Naive thymus-derived CD4-positive, alpha-beta T cell (primary cell): ENCODE data around the gene EIF1AD. TPM values are rescaled to one million over a fixed set of nuclear protein-coding genes. Genes with fewer than 3 reads are reported as not detected.

ENCODE experiments used
- ATAC-seq: fragments of 150-1000 bp; cut with Tn5 transposase; 2 replicates; pipeline ENCODE4 v1.10.0; 2021; ENCODE audit warnings: mild to moderate bottlenecking, moderate library complexity
- CTCF ChIA-PET: fragments of 350-600 bp; sonication (Branson Sonifier 250); formaldehyde crosslinking; loops from one replicate; lab custom pipeline; 2021; ENCODE audit warnings: antibody characterized with exemption; lab: Charles Lee
- POLR2A ChIA-PET: fragments of 350-600 bp; sonication (Branson Sonifier 250); formaldehyde crosslinking; loops from one replicate; lab custom pipeline; 2021; ENCODE audit warnings: antibody characterized with exemption, inconsistent platforms; lab: Charles Lee
- DNase-seq, 9 donors: peaks; one replicate each; pipeline versions ENCODE4 v3.0.0 to v3.0.0-alpha.2; 2020 to 2022; ENCODE audit warnings: mixed read lengths in 1 of 9
- H3K27ac ChIP-seq: one replicate; pipeline ENCODE4 v1.7.0; 2013; ENCODE audit warnings: mild to moderate bottlenecking, low read depth, low read length, moderate library complexity
- H3K27me3 ChIP-seq, 2 donors: one replicate each; pipeline ENCODE4 v1.7.0; 2013; ENCODE audit warnings: low read length in 2 of 2, mild to moderate bottlenecking in 2 of 2, moderate library complexity in 2 of 2; ENCODE audit not compliant: control insufficient read depth in 2 of 2, insufficient read depth in 2 of 2
- H3K36me3 ChIP-seq, 3 experiments: 1 replicate in 2 of 3; 2 replicates in 1 of 3; pipeline ENCODE4 v1.7.0; 2013; ENCODE audit warnings: low read length in 3 of 3, mild to moderate bottlenecking in 3 of 3, moderate library complexity in 1 of 3; ENCODE audit not compliant: insufficient read depth in 3 of 3, control insufficient read depth in 2 of 3
- H3K4me1 ChIP-seq, 2 donors: one replicate each; pipeline ENCODE4 v1.7.0; 2013; ENCODE audit warnings: low read length in 2 of 2, mild to moderate bottlenecking in 2 of 2, moderate library complexity in 1 of 2; ENCODE audit not compliant: control insufficient read depth in 2 of 2, insufficient read depth in 2 of 2
- H3K4me3 ChIP-seq: 2 replicates; pipeline ENCODE4 v1.7.0; 2013; ENCODE audit warnings: mild to moderate bottlenecking, low read length
- H3K9me3 ChIP-seq, 3 experiments: 1 replicate in 2 of 3; 2 replicates in 1 of 3; pipeline ENCODE4 v1.7.0; 2013; ENCODE audit warnings: low read length in 3 of 3; ENCODE audit not compliant: control insufficient read depth in 2 of 3
- H3K27ac Mint-ChIP-seq, 9 donors: one replicate each; pipeline ENCODE4 v1.8.0; 2020 to 2022; ENCODE audit warnings: mixed read lengths in 9 of 9, mild to moderate bottlenecking in 8 of 9, moderate library complexity in 5 of 9, inconsistent platforms in 2 of 9
- H3K27me3 Mint-ChIP-seq, 5 donors: one replicate each; pipeline ENCODE4 v1.8.0; 2021 to 2022; ENCODE audit warnings: mixed read lengths in 5 of 5, mild to moderate bottlenecking in 1 of 5
- H3K36me3 Mint-ChIP-seq, 5 donors: one replicate each; pipeline ENCODE4 v1.8.0; 2020 to 2022; ENCODE audit warnings: mixed read lengths in 5 of 5, mild to moderate bottlenecking in 3 of 5, inconsistent platforms in 1 of 5
- H3K4me1 Mint-ChIP-seq, 7 donors: one replicate each; pipeline ENCODE4 v1.8.0; 2020 to 2022; ENCODE audit warnings: mixed read lengths in 7 of 7, mild to moderate bottlenecking in 3 of 7, inconsistent platforms in 1 of 7
- H3K4me3 Mint-ChIP-seq, 10 donors: one replicate each; pipeline ENCODE4 v1.8.0; 2020 to 2022; ENCODE audit warnings: mild to moderate bottlenecking in 10 of 10, mixed read lengths in 10 of 10, moderate library complexity in 6 of 10, inconsistent platforms in 2 of 10
- H3K9me3 Mint-ChIP-seq, 11 donors: one replicate each; pipeline ENCODE4 v1.8.0; 2020 to 2022; ENCODE audit warnings: mixed read lengths in 11 of 11, mild to moderate bottlenecking in 4 of 11, inconsistent platforms in 1 of 11, moderate library complexity in 1 of 11
- intact Hi-C, 2 donors: fragments of 100-400 bp; cut with micrococcal nuclease; formaldehyde crosslinking; loops; one replicate each; pipeline ENCODE4 v1.15.1; 2023
- polyA plus RNA-seq, 2 donors: library from polyadenylated mRNA; unstranded; fragments of 300-500 nt; fragmentation: Illumina TruSeq; gene quantifications; one replicate each; pipeline ENCODE4 v1.2.3, GENCODE V29; 2021
- total RNA-seq, 6 experiments: library from RNA in 5 of 6; stranded (reverse) in 5 of 6; gene quantifications; 1 replicate in 5 of 6; 2 replicates in 1 of 6; pipeline ENCODE4 v1.2.3 and lab custom pipeline; 2021 to 2026

The EIF1AD gene
- total and polyA plus RNA-seq, 7 experiments from 2014 or later = 17.7 to 114 (median 58.2) TPM

- H3K36me3 ChIP-seq = peaks cover 31 to 78% (median 35%) of the 10 kb centered on the region in 3 experiments
- no peak for ATAC-seq
- H3K4me3 ChIP-seq = no peak overlapping the region
- H3K27ac Mint-ChIP-seq = no peak overlapping the region
- intact Hi-C loops = no loop called here
- no peaks in the 10 kb centered on the region for H3K27me3 Mint-ChIP-seq
- ChIA-PET CTCF (interaction anchor here (0.6 kb wide), 1 partner anchor 430 kb away, joined by 3 read pairs; no protein-coding TSS in a partner anchor), POLR2A (interaction anchor here (0.6 to 1.1 kb wide), 2 partner anchors 93 to 474 kb away, joined by 3 to 4 read pairs; no protein-coding TSS in a partner anchor)
- peaks cover 20 to 45% (median 32%) of the 10 kb centered on the region in 7 donors for H3K4me1 Mint-ChIP-seq
- H3K36me3 Mint-ChIP-seq = peaks cover 14 to 41% (median 31%) of the 10 kb centered on the region in 5 donors
- H3K27me3 ChIP-seq = no peaks in the 10 kb centered on the region
- no peak for DNase-seq
- H3K4me1 ChIP-seq = peaks cover 19 to 20% of the 10 kb centered on the region in 2 donors
- H3K9me3 ChIP-seq = no peaks in the 10 kb centered on the region
- no peak overlapping the region for H3K4me3 Mint-ChIP-seq
- H3K27ac ChIP-seq = no peak overlapping the region
- H3K9me3 Mint-ChIP-seq = no peaks in the 10 kb centered on the region
These were observed 34.5 kb downstream of the EIF1AD start for GRCh38 chr11:65967329-65967934.

DNA sequence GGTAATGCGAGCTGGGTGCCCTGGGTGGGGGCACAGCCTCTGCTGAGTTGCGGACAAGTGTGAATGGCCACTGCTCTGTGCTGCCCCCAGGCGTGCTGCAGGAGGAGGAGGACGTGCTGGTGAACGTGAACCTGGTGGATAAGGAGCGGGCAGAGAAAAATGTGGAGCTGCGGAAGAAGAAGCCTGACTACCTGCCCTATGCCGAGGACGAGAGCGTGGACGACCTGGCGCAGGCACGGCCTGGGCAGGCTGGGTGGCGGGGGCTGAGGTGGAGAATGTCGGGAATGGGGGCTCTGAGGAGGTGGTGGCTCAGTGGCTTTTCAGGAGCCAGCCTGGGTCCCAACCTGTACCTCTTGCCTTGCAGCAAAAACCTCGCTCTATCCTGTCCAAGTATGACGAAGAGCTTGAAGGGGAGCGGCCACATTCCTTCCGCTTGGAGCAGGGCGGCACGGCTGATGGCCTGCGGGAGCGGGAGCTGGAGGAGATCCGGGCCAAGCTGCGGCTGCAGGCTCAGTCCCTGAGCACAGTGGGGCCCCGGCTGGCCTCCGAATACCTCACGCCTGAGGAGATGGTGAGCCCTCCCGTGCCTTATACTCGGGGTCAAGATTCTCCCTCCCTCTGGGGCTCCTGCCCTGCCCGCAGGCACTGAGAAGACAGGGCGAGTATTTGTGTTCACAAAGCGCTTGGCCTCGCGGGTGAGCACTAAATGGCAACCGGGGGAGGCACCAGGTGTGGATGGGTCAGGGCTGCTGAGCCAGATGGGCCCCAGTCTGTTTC lies 35.8 kb downstream of the EIF1AD start:
- H3K9me3 Mint-ChIP-seq = no peaks in the 10 kb centered on the region
- H3K4me1 ChIP-seq = peaks cover 22 to 24% of the 10 kb centered on the region in 2 donors
- CTCF ChIA-PET = no interaction called here
- H3K36me3 ChIP-seq = peaks cover 31 to 71% (median 35%) of the 10 kb centered on the region in 3 experiments
- DNase-seq = no peak
- H3K36me3 Mint-ChIP-seq = peaks cover 18 to 42% (median 29%) of the 10 kb centered on the region in 5 donors
- no peak overlapping the region for H3K27ac ChIP-seq
- ATAC-seq = no peak
- no peaks in the 10 kb centered on the region for H3K27me3 Mint-ChIP-seq
- H3K4me3 Mint-ChIP-seq = no peak overlapping the region
- peaks cover 25 to 54% (median 40%) of the 10 kb centered on the region in 7 donors for H3K4me1 Mint-ChIP-seq
- H3K27ac Mint-ChIP-seq = peak overlapping the region in 3 of 9 donors; percentile 8 to 56 (median 46)
- no peaks in the 10 kb centered on the region for H3K27me3 ChIP-seq
- POLR2A ChIA-PET = interaction anchor here (0.6 to 1.1 kb wide), 3 partner anchors 14 to 473 kb away, joined by 3 to 4 read pairs (median 3); no protein-coding TSS in a partner anchor
- H3K9me3 ChIP-seq = no peaks in the 10 kb centered on the region
- intact Hi-C loops = no loop called here
- H3K4me3 ChIP-seq = no peak overlapping the region

DNA sequence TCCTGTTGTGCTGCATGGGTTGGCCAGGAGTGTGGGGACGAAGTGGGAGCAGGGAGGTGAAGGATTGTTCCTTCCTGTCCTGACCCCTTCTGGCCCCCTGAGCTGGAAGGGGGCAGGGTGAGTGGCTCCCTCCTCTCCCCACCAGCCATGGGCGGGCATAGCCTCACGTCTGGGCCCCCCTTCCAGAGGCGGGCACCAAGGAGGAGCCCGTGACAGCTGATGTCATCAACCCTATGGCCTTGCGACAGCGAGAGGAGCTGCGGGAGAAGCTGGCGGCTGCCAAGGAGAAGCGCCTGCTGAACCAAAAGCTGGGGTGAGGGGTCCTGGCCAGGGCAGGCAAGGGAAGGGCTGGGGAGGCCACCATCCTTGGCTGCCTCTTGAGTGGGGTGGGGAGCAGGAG lies 37.1 kb downstream of the EIF1AD start:
- ChIA-PET CTCF (no interaction called here), POLR2A (interaction anchor here (0.9 to 1.2 kb wide), 3 partner anchors 13 to 298 kb away, joined by 3 read pairs; partner anchors contain the start of gene CCDC85B)
- DNase-seq = no peak
- Mint-ChIP-seq H3K4me3 (peak overlapping the region in 1 of 10 donors; percentile 41), H3K9me3 (no peaks in the 10 kb centered on the region), H3K36me3 (peaks cover 18 to 35% (median 25%) of the 10 kb centered on the region in 5 donors), H3K27ac (peak overlapping the region in 1 of 9 donors; percentile 89), H3K4me1 (peaks cover 25 to 54% (median 40%) of the 10 kb centered on the region in 7 donors), H3K27me3 (no peaks in the 10 kb centered on the region)
- H3K4me1 ChIP-seq = peaks cover 22 to 24% of the 10 kb centered on the region in 2 donors
- H3K36me3 ChIP-seq = peaks cover 30 to 64% (median 31%) of the 10 kb centered on the region in 3 experiments
- no peak overlapping the region for H3K4me3 ChIP-seq
- no peaks in the 10 kb centered on the region for H3K27me3 ChIP-seq
- no peak for ATAC-seq
- intact Hi-C loops = no loop called here
- no peak overlapping the region for H3K27ac ChIP-seq
- no peaks in the 10 kb centered on the region for H3K9me3 ChIP-seq

DNA sequence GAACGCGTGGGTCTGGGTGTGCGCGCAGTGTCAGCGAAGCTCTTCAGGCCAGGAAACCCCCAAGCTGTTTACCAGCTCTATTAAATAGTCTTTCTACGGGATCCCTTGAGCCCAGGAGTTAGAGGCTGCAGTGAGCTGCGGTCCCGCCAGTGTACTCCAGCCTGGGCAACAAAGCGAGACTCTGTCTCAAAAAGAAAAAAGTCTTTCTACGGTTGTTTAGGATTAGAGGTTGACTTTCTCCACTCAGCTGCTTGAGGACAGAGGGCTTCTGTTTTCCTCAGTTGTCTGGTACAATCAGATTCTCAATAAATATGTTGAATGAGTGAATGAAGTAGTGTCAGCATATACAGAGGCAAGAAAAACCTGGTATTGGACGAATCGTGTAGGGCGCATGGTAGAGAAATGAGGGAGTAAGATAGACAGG lies 39.8 kb downstream of the EIF1AD start:
- H3K9me3 Mint-ChIP-seq = no peaks in the 10 kb centered on the region
- peak overlapping the region; percentile 96 for H3K27ac ChIP-seq
- H3K36me3 Mint-ChIP-seq = peaks cover 12 to 24% (median 19%) of the 10 kb centered on the region in 5 donors
- H3K27ac Mint-ChIP-seq = peak overlapping the region; percentile 84 to 98 (median 97)
- no peaks in the 10 kb centered on the region for H3K27me3 ChIP-seq
- POLR2A ChIA-PET = interaction anchor here (0.7 to 6.7 kb wide), 7 partner anchors 37 to 102 kb away, joined by 3 to 108 read pairs (median 7); partner anchors contain the start of genes C11orf68, CCDC85B, CFL1 and FIBP
- H3K4me1 Mint-ChIP-seq = peaks cover 23 to 57% (median 46%) of the 10 kb centered on the region in 7 donors
- peaks cover 27 to 31% of the 10 kb centered on the region in 2 donors for H3K4me1 ChIP-seq
- H3K4me3 ChIP-seq = peak overlapping the region; percentile 83
- DNase-seq = peak in 1 of 9 donors; percentile 71
- peaks cover 19 to 37% (median 25%) of the 10 kb centered on the region in 3 experiments for H3K36me3 ChIP-seq
- no peaks in the 10 kb centered on the region for H3K27me3 Mint-ChIP-seq
- CTCF ChIA-PET = no interaction called here
- H3K4me3 Mint-ChIP-seq = peak overlapping the region; percentile 88 to 99 (median 98)
- intact Hi-C loops = no loop called here
- ATAC-seq = no peak
- H3K9me3 ChIP-seq = no peaks in the 10 kb centered on the region

DNA sequence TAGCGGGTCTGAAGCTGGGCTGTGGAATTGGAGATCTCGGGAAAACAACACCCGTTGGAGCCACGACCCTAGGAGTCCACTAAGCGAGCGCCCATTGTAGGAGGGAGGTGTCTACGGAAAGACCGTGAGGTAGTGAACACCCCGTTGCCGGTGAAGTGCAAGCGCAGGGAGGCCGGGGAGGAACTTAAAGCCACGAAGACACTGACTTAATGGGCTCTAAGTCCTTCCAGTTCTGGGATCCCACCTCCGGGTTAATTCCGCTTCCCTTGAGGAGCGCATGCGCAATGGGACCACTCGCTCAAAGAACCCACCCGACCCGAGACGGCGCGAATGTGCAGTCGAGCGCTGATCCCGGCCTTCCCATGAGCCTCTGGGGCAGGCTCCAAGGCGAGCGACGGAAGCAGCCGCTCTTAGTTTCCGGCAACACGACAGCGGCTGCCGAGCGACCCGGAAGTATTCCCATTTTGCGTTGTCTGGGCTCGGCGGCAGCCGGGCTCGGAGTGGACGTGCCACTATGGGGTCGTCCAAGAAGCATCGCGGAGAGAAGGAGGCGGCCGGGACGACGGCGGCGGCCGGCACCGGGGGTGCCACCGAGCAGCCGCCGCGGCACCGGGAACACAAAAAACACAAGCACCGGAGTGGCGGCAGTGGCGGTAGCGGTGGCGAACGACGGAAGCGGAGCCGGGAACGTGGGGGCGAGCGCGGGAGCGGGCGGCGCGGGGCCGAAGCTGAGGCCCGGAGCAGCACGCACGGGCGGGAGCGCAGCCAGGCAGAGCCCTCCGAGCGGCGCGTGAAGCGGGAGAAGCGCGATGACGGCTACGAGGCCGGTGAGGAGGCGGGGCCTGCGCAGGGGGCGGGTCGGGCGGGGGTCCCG lies 40.5 kb downstream of the EIF1AD start, which contains the start of gene SART1:
SART1 (plus strand) TSS at position 468 of the 874 bp plus-strand sequence; CDS start at position 515, 47 bp downstream.
- H3K27ac ChIP-seq = peak within 1 kb of the TSS; percentile 96
- peak; percentile 96 for ATAC-seq
- H3K36me3 Mint-ChIP-seq = peaks cover 12 to 24% (median 18%) of the 10 kb centered on the region in 5 donors
- H3K27me3 ChIP-seq = no peaks in the 10 kb centered on the region
- H3K36me3 ChIP-seq = peaks cover 15 to 30% (median 19%) of the 10 kb centered on the region in 3 experiments
- intact Hi-C loops = loop anchor here (1.0 kb wide), 10 partner anchors 28 to 346 kb away; partner anchors contain the start of genes BANF1 (in 2 of the 2), C11orf68 (in 2 of the 2), DRAP1 (in 2 of the 2) and EIF1AD (in 2 of the 2)
- CTCF ChIA-PET = interaction anchor here (0.6 to 1.9 kb wide), 2 partner anchors 68 to 71 kb away, joined by 4 to 8 read pairs; partner anchors contain the start of gene CCDC85B
- peak within 1 kb of the TSS; percentile 93 to 99 (median 98) for H3K4me3 Mint-ChIP-seq
- POLR2A ChIA-PET = interaction anchor here (0.7 to 6.7 kb wide), 12 partner anchors 10 to 101 kb away, joined by 3 to 108 read pairs (median 4); partner anchors contain the start of genes C11orf68, CCDC85B, CFL1 and FIBP
- no peaks in the 10 kb centered on the region for H3K9me3 ChIP-seq
- peak within 1 kb of the TSS; percentile 83 for H3K4me3 ChIP-seq
- H3K27ac Mint-ChIP-seq = peak within 1 kb of the TSS; percentile 96 to 99 (median 98)
- peak; percentile 81 to 97 (median 94) for DNase-seq
- peaks cover 27 to 37% of the 10 kb centered on the region in 2 donors for H3K4me1 ChIP-seq
- H3K9me3 Mint-ChIP-seq = no peaks in the 10 kb centered on the region
- H3K4me1 Mint-ChIP-seq = peaks cover 23 to 63% (median 53%) of the 10 kb centered on the region in 7 donors
- no peaks in the 10 kb centered on the region for H3K27me3 Mint-ChIP-seq
